ENCODE measurements around the gene SUN2. TPM values are rescaled to one million over a fixed set of nuclear protein-coding genes. Genes with fewer than 3 reads are reported as not detected.

Gene SUN2
- total and polyA plus RNA-seq, 8 donors = 25.3 to 387 (median 117) TPM

DNA sequence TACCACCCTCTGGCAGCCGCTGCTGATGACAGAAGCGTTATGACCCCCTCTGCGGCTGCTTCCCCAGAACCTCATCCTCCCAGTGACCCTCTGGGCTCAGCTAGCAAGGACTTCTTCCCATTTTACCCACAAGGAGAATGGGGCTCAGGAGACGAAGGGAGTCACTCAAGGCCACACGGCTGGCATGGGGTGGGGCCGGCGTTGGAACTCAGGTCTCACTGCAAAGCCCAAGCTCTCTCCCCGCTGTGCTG lies 16.8 kb upstream of the SUN2 start:
- Histone ChIP-seq H3K9me3 (no peaks in the 10 kb centered on the region), H3K4me3 (no peak overlapping the region), H3K4me1 (peaks cover 0 to 6% (median 0%) of the 10 kb centered on the region in 4 donors), H3K27ac (no peak overlapping the region), H3K27me3 (peaks cover 0 to 2% (median 0%) of the 10 kb centered on the region in 3 donors), H3K36me3 (peaks cover 0 to 6% (median 2%) of the 10 kb centered on the region in 4 donors)
- 82 to 85% (median 84%) methylated on average over 8 of the region's 8 CpGs for WGBS, 5 donors
- intact Hi-C loops (cut with DNase I; ENCODE audit: low total_unique reads) = loop anchor here (10.0 kb wide), 1 partner anchor 82 kb away; no protein-coding TSS in a partner anchor
- no peak for TF ChIP-seq POLR2A (IDR thresholded peaks at IDR 0.05)
- TF ChIP-seq, protein P1, sequence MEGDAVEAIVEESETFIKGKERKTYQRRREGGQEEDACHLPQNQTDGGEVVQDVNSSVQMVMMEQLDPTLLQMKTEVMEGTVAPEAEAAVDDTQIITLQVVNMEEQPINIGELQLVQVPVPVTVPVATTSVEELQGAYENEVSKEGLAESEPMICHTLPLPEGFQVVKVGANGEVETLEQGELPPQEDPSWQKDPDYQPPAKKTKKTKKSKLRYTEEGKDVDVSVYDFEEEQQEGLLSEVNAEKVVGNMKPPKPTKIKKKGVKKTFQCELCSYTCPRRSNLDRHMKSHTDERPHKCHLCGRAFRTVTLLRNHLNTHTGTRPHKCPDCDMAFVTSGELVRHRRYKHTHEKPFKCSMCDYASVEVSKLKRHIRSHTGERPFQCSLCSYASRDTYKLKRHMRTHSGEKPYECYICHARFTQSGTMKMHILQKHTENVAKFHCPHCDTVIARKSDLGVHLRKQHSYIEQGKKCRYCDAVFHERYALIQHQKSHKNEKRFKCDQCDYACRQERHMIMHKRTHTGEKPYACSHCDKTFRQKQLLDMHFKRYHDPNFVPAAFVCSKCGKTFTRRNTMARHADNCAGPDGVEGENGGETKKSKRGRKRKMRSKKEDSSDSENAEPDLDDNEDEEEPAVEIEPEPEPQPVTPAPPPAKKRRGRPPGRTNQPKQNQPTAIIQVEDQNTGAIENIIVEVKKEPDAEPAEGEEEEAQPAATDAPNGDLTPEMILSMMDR (IDR thresholded peaks at IDR 0.05) = no peak
- no peak for TF ChIP-seq EP300 (IDR thresholded peaks at IDR 0.05)
- no peak for TF ChIP-seq POLR2AphosphoS5 (IDR thresholded peaks at IDR 0.05)
- DNase-seq = no peak

DNA sequence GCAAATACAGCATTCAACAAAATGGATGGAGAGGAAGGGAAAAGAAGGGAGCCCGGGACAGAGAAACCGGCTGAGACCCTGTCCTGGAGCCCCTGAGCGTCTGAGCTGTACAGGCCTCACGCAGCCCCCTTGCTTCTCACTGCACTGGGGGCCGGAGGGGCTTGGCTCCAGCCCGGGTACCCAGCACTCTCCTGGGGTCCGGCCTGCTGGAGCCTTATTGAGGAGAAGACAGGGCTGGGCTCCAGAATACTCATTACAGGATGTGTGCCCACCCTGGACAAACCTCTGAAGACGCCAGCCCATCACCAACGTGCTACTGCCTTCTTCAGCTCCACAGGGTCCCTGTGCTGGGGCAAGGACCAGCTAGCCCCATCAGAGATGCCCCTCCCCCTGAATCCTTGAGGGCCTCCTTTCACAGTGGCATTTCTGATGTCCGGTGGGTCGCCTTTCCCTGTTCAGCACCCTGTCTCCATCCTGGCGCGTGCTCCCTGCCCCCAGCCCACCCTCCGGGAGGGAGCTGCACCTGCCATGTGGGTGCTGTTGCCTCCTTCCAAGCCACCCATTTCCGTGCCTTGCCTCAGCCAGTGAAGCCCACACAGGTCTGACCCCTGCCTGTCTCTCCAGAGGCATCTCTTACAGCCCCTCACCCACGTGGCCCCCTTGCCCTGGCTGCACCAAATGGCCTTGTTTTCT lies 14.6 kb upstream of the SUN2 start:
- H3K9me3 ChIP-seq = no peaks in the 10 kb centered on the region
- TF ChIP-seq POLR2AphosphoS5 (IDR thresholded peaks at IDR 0.05) = no peak
- TF ChIP-seq, protein P1 (IDR thresholded peaks at IDR 0.05) = no peak
- no peak for TF ChIP-seq EP300 (IDR thresholded peaks at IDR 0.05)
- TF ChIP-seq POLR2A (IDR thresholded peaks at IDR 0.05) = no peak
- WGBS, 5 donors = 85 to 92% (median 89%) methylated on average over 15 to 16 of the region's 16 CpGs
- intact Hi-C loops (cut with DNase I; ENCODE audit: low total_unique reads) = loop anchor here (10.0 kb wide), 1 partner anchor 84 kb away; no protein-coding TSS in a partner anchor
- no peak for DNase-seq
- peaks cover 0 to 8% (median 0%) of the 10 kb centered on the region in 3 donors for H3K27me3 ChIP-seq
- H3K4me3 ChIP-seq = no peak overlapping the region
- H3K27ac ChIP-seq = no peak overlapping the region
- H3K4me1 ChIP-seq = peaks cover 0 to 13% (median 2%) of the 10 kb centered on the region in 4 donors
- no peaks in the 10 kb centered on the region for H3K36me3 ChIP-seq

DNA sequence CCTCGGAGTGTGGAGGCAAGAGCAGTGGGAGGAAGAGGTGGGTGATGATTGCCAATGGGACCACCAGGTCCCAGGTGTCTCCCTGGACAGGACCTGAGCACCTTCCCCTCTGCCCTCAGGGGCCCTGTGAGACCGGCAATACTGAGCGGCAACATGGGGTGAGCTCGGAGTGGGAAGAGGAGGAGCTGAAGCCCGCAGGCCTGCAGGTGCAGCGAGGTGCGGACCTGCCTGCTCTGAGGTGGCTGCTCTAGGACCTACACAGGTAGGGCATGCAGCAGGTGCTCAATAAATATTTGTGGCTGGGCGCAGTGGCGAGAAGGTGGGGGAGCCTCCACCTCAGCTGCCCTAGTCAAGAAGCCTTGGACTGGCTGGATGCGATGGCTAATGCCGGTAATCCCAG lies 12.2 kb upstream of the SUN2 start:
- no peaks in the 10 kb centered on the region for H3K36me3 ChIP-seq
- intact Hi-C loops (cut with DNase I; ENCODE audit: low total_unique reads) = loop anchor here (5.0 kb wide), 1 partner anchor 354 kb away; no protein-coding TSS in a partner anchor
- TF ChIP-seq POLR2A (IDR thresholded peaks at IDR 0.05) (no peak), EP300 (IDR thresholded peaks at IDR 0.05) (no peak), POLR2AphosphoS5 (IDR thresholded peaks at IDR 0.05) (no peak)
- TF ChIP-seq, protein P1 (IDR thresholded peaks at IDR 0.05) = no peak
- H3K27ac ChIP-seq = no peak overlapping the region
- H3K27me3 ChIP-seq = peaks cover 0 to 8% (median 0%) of the 10 kb centered on the region in 3 donors
- 89 to 96% (median 94%) methylated on average over 10 to 11 of the region's 11 CpGs for WGBS, 5 donors
- H3K9me3 ChIP-seq = no peaks in the 10 kb centered on the region
- peaks cover 0 to 13% (median 2%) of the 10 kb centered on the region in 4 donors for H3K4me1 ChIP-seq
- no peak overlapping the region for H3K4me3 ChIP-seq
- DNase-seq = no peak

DNA sequence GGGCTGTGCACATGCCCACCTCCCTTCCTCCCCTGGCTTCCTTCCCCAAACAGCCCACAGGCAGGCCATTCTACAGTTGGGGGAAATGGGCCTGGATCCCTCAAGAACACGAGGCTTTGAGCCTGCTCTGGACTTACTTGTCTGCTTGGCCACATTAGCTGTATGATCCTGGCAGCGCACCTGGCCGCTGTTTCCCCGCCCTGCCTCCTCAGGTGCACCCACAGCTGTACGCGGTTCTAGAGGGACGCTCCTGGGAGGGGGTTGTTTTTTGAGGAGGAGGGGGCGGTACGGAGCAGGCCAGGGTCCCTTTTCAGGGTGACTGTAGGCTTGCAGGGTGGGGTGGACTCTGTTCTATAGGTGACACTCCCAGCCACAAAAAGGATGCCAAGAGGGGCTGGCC lies 11.5 kb upstream of the SUN2 start:
- 67 to 80% (median 72%) methylated on average over 9 of the region's 9 CpGs for WGBS, 5 donors
- no peak for TF ChIP-seq POLR2AphosphoS5 (IDR thresholded peaks at IDR 0.05)
- TF ChIP-seq, protein P1 (IDR thresholded peaks at IDR 0.05) = no peak
- no peak for TF ChIP-seq EP300 (IDR thresholded peaks at IDR 0.05)
- no peak for TF ChIP-seq POLR2A (IDR thresholded peaks at IDR 0.05)

More for the DNA sequence above, 11.5 kb upstream of the SUN2 start:
- peaks cover 0 to 13% (median 2%) of the 10 kb centered on the region in 4 donors for H3K4me1 ChIP-seq
- H3K27ac ChIP-seq = no peak overlapping the region
- intact Hi-C loops (cut with DNase I; ENCODE audit: low total_unique reads) = loop anchor here (5.0 kb wide), 1 partner anchor 355 kb away; no protein-coding TSS in a partner anchor
- H3K36me3 ChIP-seq = no peaks in the 10 kb centered on the region
- H3K9me3 ChIP-seq = no peaks in the 10 kb centered on the region
- H3K27me3 ChIP-seq = peaks cover 0 to 8% (median 0%) of the 10 kb centered on the region in 3 donors
- H3K4me3 ChIP-seq = no peak overlapping the region
- DNase-seq = no peak
